IMR-90 (cell line): ENCODE results near the gene ZBTB4.

Experiments
- BHLHE40 ChIP-seq: fragments of 150-350 bp; IDR thresholded peaks from 2 replicates; pipeline ENCODE4 v1.6.1; 2016; ENCODE audit warnings: mild to moderate bottlenecking, low read depth, low read length
- CHD1 ChIP-seq: IDR thresholded peaks from 2 replicates; pipeline ENCODE4 v1.6.1; 2012; ENCODE audit warnings: low read depth, low read length, improper control_type of control experiment
- MAFK ChIP-seq: IDR thresholded peaks from 2 replicates; pipeline ENCODE4 v1.6.1; 2012; ENCODE audit warnings: low read depth, low read length, improper control_type of control experiment
- POLR2A ChIP-seq: IDR thresholded peaks from 2 replicates; pipeline ENCODE4 v1.6.1; 2012; ENCODE audit warnings: mild to moderate bottlenecking, low read depth, low read length
- RAD21 ChIP-seq: IDR thresholded peaks from 2 replicates; pipeline ENCODE4 v1.6.1; 2012; ENCODE audit warnings: low read length, improper control_type of control experiment
- RCOR1 ChIP-seq: IDR thresholded peaks from 2 replicates; pipeline ENCODE4 v1.6.1; 2012; ENCODE audit warnings: mild to moderate bottlenecking, low read length, improper control_type of control experiment; ENCODE audit not compliant: insufficient replicate concordance
- RFX5 ChIP-seq: IDR thresholded peaks from 2 replicates; pipeline ENCODE4 v1.8.0; 2012; ENCODE audit warnings: low read depth, mild to moderate bottlenecking, low read length, moderate library complexity
- SMC3 ChIP-seq: fragments of 150-350 bp; IDR thresholded peaks from 2 replicates; pipeline ENCODE4 v1.6.1; 2016; ENCODE audit warnings: low read depth, mild to moderate bottlenecking, antibody characterized with exemption, low read length, moderate library complexity
- TF ChIP-seq, protein P1 (sequence below): conservative IDR thresholded peaks from 2 replicates; pipeline ENCODE4 v1.5.1; 2012; ENCODE audit warnings: mild to moderate bottlenecking, low read depth, low read length, improper control_type of control experiment
- TF ChIP-seq, protein P2 (sequence below): fragments of 150-350 bp; IDR thresholded peaks from 2 replicates; pipeline ENCODE4 v1.6.1; 2016; ENCODE audit warnings: low read depth, mild to moderate bottlenecking, low read length, moderate library complexity, borderline replicate concordance

DNA sequence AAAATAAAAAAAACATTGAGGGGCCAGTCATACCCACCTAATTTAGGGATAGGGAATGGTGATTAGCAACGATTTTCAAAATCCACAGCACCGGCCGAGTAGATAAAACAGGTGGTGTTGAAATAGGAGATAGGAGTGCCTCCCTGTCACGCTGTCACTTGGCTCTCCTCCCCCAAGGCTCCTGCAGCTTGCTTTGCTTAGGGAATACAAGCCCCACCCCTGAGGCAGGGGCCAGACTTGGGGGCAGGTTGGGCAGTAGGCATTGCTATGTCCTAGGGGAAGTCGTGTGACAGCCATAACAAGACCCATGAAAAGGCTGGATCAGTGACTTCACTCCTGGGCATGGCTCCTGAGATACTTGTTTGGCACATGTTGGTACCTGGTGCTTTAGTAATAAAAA is 30.5 kb upstream of the ZBTB4 start:
- TF ChIP-seq BHLHE40 (no peak), POLR2A (no peak), RFX5 (no peak), CHD1 (no peak), MAFK (no peak), RAD21 (no peak), RCOR1 (no peak), SMC3 (no peak)
- TF ChIP-seq, protein P1, sequence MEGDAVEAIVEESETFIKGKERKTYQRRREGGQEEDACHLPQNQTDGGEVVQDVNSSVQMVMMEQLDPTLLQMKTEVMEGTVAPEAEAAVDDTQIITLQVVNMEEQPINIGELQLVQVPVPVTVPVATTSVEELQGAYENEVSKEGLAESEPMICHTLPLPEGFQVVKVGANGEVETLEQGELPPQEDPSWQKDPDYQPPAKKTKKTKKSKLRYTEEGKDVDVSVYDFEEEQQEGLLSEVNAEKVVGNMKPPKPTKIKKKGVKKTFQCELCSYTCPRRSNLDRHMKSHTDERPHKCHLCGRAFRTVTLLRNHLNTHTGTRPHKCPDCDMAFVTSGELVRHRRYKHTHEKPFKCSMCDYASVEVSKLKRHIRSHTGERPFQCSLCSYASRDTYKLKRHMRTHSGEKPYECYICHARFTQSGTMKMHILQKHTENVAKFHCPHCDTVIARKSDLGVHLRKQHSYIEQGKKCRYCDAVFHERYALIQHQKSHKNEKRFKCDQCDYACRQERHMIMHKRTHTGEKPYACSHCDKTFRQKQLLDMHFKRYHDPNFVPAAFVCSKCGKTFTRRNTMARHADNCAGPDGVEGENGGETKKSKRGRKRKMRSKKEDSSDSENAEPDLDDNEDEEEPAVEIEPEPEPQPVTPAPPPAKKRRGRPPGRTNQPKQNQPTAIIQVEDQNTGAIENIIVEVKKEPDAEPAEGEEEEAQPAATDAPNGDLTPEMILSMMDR: no peak
- TF ChIP-seq, protein P2, sequence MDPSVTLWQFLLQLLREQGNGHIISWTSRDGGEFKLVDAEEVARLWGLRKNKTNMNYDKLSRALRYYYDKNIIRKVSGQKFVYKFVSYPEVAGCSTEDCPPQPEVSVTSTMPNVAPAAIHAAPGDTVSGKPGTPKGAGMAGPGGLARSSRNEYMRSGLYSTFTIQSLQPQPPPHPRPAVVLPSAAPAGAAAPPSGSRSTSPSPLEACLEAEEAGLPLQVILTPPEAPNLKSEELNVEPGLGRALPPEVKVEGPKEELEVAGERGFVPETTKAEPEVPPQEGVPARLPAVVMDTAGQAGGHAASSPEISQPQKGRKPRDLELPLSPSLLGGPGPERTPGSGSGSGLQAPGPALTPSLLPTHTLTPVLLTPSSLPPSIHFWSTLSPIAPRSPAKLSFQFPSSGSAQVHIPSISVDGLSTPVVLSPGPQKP: no peak
